ENCODE results near the gene HDAC7. TPM values are rescaled to one million over a fixed set of nuclear protein-coding genes. Genes with fewer than 3 reads are reported as not detected.
"Not testable (repeated sequence)": the region's sequence is repeated elsewhere in the genome, so short reads cannot be mapped to it uniquely, and the experiment has no call there.

The HDAC7 gene
- total and polyA plus RNA-seq, 8 donors = 22.8 to 313 (median 46.8) TPM

DNA sequence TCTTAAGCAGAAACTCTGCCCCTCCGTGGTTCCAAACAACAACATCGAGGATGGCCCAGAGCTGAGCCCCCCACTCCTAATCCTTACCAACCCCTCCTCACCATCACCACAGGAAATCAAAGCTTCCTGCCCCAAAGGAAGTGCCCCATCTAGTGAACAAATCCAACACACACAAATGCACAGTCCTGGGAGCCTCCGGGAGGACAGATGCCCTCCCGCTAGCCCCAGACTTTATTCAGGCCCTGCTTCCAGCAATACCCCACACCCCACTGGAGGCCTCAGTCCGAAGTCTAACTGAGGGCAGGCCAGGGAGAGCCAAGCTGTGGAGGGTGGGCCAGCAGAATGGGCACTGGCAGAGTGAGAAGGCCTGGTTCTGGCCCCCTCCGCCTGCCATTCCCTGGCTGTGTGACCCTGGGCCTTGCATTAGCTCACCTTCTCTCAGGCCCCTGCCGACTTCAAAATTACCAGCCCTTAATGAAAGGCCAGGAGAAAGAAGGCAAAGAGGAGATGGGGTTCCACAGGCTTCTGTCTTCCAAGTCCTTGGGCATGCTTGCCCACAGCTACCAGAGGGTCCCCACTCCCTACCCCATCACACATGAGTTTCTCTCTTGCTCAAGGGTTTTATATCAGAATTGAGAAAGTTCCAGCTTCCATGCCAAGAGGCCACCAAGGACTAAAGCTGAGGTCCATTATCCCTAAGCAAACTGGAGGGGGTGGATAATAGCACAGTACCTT, 2.3 kb downstream of the HDAC7 start:
- intact Hi-C loops (cut with DNase I; ENCODE audit: low total_unique reads) = no loop called here
- H3K27ac ChIP-seq = peak overlapping the region; percentile 37 to 99 (median 98)
- no peaks in the 10 kb centered on the region for H3K27me3 ChIP-seq
- H3K36me3 ChIP-seq = no peaks in the 10 kb centered on the region
- TF ChIP-seq, protein P1, sequence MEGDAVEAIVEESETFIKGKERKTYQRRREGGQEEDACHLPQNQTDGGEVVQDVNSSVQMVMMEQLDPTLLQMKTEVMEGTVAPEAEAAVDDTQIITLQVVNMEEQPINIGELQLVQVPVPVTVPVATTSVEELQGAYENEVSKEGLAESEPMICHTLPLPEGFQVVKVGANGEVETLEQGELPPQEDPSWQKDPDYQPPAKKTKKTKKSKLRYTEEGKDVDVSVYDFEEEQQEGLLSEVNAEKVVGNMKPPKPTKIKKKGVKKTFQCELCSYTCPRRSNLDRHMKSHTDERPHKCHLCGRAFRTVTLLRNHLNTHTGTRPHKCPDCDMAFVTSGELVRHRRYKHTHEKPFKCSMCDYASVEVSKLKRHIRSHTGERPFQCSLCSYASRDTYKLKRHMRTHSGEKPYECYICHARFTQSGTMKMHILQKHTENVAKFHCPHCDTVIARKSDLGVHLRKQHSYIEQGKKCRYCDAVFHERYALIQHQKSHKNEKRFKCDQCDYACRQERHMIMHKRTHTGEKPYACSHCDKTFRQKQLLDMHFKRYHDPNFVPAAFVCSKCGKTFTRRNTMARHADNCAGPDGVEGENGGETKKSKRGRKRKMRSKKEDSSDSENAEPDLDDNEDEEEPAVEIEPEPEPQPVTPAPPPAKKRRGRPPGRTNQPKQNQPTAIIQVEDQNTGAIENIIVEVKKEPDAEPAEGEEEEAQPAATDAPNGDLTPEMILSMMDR (IDR thresholded peaks at IDR 0.05) = peak in 1 of 7 experiments; percentile 5
- TF ChIP-seq POLR2A (IDR thresholded peaks at IDR 0.05) = no peak
- H3K4me3 ChIP-seq = peak overlapping the region; percentile 58 to 84 (median 68)
- H3K4me1 ChIP-seq = peaks cover 80 to 90% (median 87%) of the 10 kb centered on the region in 4 donors
- no peak for DNase-seq
- no peaks in the 10 kb centered on the region for H3K9me3 ChIP-seq
- WGBS, 5 donors = 35 to 42% (median 39%) methylated on average over 6 to 7 of the region's 7 CpGs

DNA sequence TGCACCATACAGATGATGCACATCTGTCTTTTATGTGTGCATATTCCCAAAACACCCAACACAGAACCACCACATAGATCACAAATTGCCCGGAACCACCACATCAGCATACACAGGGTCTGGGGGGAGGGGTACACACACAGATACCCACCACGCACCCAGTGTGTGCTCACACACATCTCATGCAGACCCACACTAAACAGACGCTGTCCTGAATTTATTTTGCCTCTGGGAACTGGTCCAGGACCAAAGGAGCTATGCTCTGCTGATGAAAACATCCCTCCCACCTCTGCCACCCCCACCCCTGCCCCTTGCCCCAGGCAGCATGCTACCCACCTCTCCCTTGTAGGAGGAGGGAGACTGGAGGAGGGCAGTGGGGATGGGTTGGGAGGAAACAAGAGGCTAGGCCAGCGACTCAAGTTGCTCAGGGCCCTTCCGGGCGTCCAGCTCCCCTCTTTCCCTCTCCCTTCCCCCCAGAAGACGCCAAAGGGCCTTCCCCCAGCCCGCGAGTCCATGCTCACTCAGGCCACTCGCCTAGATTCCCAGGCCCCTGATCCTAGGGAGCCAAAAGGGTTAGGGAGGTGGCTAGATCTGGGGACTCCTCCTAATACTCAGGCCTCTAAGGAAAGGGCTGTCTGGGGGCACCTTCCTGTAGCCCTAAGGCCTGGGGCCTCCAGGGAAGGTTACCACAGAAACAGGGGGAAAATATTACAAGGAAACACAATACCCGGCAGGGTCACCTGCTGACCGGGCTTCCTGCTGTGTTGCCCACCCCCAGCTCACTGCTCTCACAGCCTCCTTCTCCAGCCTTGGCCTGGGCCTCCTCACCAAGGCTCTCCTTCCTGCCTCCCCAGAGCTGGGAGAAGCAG, 3.1 kb downstream of the HDAC7 start:
- Histone ChIP-seq H3K9me3 (no peaks in the 10 kb centered on the region), H3K4me1 (peaks cover 80 to 90% (median 88%) of the 10 kb centered on the region in 4 donors), H3K36me3 (no peaks in the 10 kb centered on the region), H3K27ac (peak overlapping the region; percentile 37 to 99 (median 98)), H3K4me3 (peak overlapping the region; percentile 58 to 84 (median 68)), H3K27me3 (no peaks in the 10 kb centered on the region)
- 41 to 53% (median 50%) methylated on average over 10 to 12 of the region's 12 CpGs for WGBS, 5 donors
- DNase-seq = peak in 1 of 2 donors; percentile 58
- intact Hi-C loops (cut with DNase I; ENCODE audit: low total_unique reads) = no loop called here
- no peak for TF ChIP-seq EP300 (IDR thresholded peaks at IDR 0.05)
- TF ChIP-seq, protein P1 (IDR thresholded peaks at IDR 0.05) = no peak
- no peak for TF ChIP-seq POLR2AphosphoS5 (IDR thresholded peaks at IDR 0.05)
- no peak for TF ChIP-seq POLR2A (IDR thresholded peaks at IDR 0.05)

DNA sequence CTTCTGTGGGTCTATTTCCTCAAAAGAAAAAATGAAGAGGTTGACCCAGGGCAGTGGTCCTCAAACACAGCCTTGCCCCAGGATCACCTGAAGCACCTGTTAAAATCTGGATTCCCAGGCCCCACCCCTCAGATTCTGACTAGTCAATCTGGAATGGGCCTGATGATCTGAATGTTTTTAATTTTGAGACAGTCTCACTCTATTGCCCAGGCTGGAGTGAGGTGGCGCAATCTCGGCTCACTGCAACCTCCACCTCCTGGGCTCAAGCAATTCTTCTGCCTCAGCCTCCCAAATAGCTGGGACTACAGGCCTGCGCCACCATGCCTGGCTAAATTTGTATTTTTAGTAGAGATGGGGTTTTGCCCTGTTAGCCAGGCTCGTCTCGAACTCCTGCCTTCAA, 4.3 kb downstream of the HDAC7 start:
- H3K9me3 ChIP-seq; intact Hi-C loops (cut with DNase I; ENCODE audit: low total_unique reads); DNase-seq; H3K4me3 ChIP-seq; H3K36me3 ChIP-seq; H3K27me3 ChIP-seq: not testable (repeated sequence)
- 88 to 97% (median 96%) methylated on average over 5 of the region's 5 CpGs for WGBS, 5 donors
- H3K4me1 ChIP-seq = peaks cover 82 to 90% (median 87%) of the 10 kb centered on the region in 4 donors
- H3K27ac ChIP-seq = peak overlapping the region; percentile 10 to 99 (median 98)

DNA sequence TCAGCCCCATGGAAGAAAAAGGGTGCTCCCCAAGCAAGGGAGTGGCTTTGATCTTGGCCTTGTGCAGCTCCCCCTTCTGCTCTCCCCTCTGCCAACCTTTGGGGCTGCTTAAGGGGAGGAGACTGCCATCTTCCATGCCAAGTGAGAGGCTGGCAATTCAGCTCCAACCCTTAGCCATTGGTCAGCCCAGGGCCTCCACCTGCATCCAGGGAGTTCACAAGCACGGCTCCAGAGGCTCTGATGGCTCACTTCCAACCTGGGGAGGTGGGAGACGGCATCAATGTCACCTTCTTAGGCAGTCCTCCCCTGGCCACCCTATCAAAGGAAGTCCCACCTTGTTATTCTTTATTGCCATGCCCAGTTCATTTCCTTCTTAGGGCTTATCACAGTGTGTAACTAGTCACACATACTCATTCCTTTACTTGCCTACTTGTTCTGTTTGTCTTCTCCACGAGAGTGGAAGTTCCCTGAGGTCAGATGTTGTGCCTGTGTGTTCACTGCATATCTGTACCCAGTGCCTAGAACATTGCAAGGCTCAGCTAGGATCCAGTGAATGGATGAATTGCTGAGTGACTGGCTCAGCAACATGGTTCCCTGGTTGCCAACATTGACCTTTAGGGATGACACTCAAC, 5.0 kb downstream of the HDAC7 start:
- 29 to 45% (median 33%) methylated on average over 3 of the region's 3 CpGs for WGBS, 5 donors
- TF ChIP-seq, protein P1 (IDR thresholded peaks at IDR 0.05) = no peak
- peak in 1 of 3 donors; percentile 24 for TF ChIP-seq POLR2AphosphoS5 (IDR thresholded peaks at IDR 0.05)
- no peak for TF ChIP-seq EP300 (IDR thresholded peaks at IDR 0.05)
- TF ChIP-seq POLR2A (IDR thresholded peaks at IDR 0.05) = no peak

More for the DNA sequence above, 5.0 kb downstream of the HDAC7 start:
- peaks cover 90 to 95% (median 91%) of the 10 kb centered on the region in 4 donors for H3K4me1 ChIP-seq
- intact Hi-C loops (cut with DNase I; ENCODE audit: low total_unique reads) = no loop called here
- no peak overlapping the region for H3K4me3 ChIP-seq
- no peaks in the 10 kb centered on the region for H3K27me3 ChIP-seq
- H3K9me3 ChIP-seq = no peaks in the 10 kb centered on the region
- peak overlapping the region; percentile 93 to 99 (median 98) for H3K27ac ChIP-seq
- DNase-seq = no peak
- H3K36me3 ChIP-seq = no peaks in the 10 kb centered on the region
